HepG2 (cell line): ENCODE data around the gene CEP97. TPM values are rescaled to one million over a fixed set of nuclear protein-coding genes. Genes with fewer than 3 reads are reported as not detected.

Source experiments
- AHDC1 ChIP-seq: sonication (generic); formaldehyde crosslinking; IDR thresholded peaks from 2 replicates; pipeline ENCODE4 v1.5.1; 2020; ENCODE audit warnings: mild to moderate bottlenecking, missing genetic modification reagents, borderline replicate concordance
- GMEB1 ChIP-seq: sonication (generic); formaldehyde crosslinking; IDR thresholded peaks from 2 replicates; pipeline ENCODE4 v1.5.1; 2020; ENCODE audit warnings: missing genetic modification reagents, mild to moderate bottlenecking, borderline replicate concordance
- HOXA5 ChIP-seq: sonication (generic); formaldehyde crosslinking; IDR thresholded peaks from 2 replicates; pipeline ENCODE4 v1.4.0; 2020; ENCODE audit warnings: missing genetic modification reagents
- KDM5A ChIP-seq: fragments of 200-600 bp; sonication (generic); IDR thresholded peaks from 2 replicates; pipeline ENCODE4 v1.7.0; 2018; ENCODE audit warnings: antibody characterized with exemption, mild to moderate bottlenecking, low read length, borderline replicate concordance
- KMT2A ChIP-seq: sonication (generic); formaldehyde crosslinking; IDR thresholded peaks from 2 replicates; pipeline ENCODE4 v1.4.0; 2020; ENCODE audit warnings: missing genetic modification reagents
- KMT2B ChIP-seq: IDR thresholded peaks from 2 replicates; pipeline ENCODE4 v1.6.1; 2016; ENCODE audit warnings: missing genetic modification reagents, missing compliant biosample characterization
- MEIS2 ChIP-seq: sonication (generic); formaldehyde crosslinking; IDR thresholded peaks from 2 replicates; pipeline ENCODE4 v1.9.0; 2021; ENCODE audit warnings: mild to moderate bottlenecking, missing genetic modification reagents
- SIX1 ChIP-seq: sonication (generic); formaldehyde crosslinking; IDR thresholded peaks from 2 replicates; pipeline ENCODE4 v1.4.0; 2020; ENCODE audit warnings: missing genetic modification reagents, borderline replicate concordance
- SNRNP70 ChIP-seq: fragments of 200-400 bp; formaldehyde crosslinking; IDR thresholded peaks from 2 replicates; pipeline ENCODE4 v1.6.1; 2017; ENCODE audit warnings: mild to moderate bottlenecking, low read depth, low read length, moderate library complexity
- SRSF4 ChIP-seq: fragments of 200-400 bp; formaldehyde crosslinking; IDR thresholded peaks from one replicate; pipeline ENCODE4 v1.6.1; 2018; ENCODE audit warnings: mild to moderate bottlenecking, low read depth, low read length, moderate library complexity; ENCODE audit not compliant: poor library complexity, severe bottlenecking
- TAF1 ChIP-seq: sonication (generic); formaldehyde crosslinking; IDR thresholded peaks from 2 replicates; pipeline ENCODE4 v1.4.0; 2020; ENCODE audit warnings: missing genetic modification reagents
- TCF7L2 ChIP-seq: IDR thresholded peaks from 2 replicates; pipeline ENCODE4 v1.6.1; 2011; ENCODE audit warnings: mild to moderate bottlenecking, low read depth, low read length, moderate library complexity
- TOE1 ChIP-seq: sonication (generic); formaldehyde crosslinking; IDR thresholded peaks from 2 replicates; pipeline ENCODE4 v1.4.0; 2020; ENCODE audit warnings: mild to moderate bottlenecking, missing genetic modification reagents
- YEATS2 ChIP-seq: sonication (generic); formaldehyde crosslinking; IDR thresholded peaks from 2 replicates; pipeline ENCODE4 v1.4.0; 2020; ENCODE audit warnings: missing genetic modification reagents, borderline replicate concordance
- ZFP37 ChIP-seq: sonication (generic); formaldehyde crosslinking; IDR thresholded peaks from 2 replicates; pipeline ENCODE4 v1.4.0; 2020; ENCODE audit warnings: missing genetic modification reagents, borderline replicate concordance
- ZMYM3 ChIP-seq: sonication (generic); formaldehyde crosslinking; IDR thresholded peaks from 2 replicates; pipeline ENCODE4 v1.5.1; 2020; ENCODE audit warnings: mild to moderate bottlenecking, missing genetic modification reagents
- ZNF10 ChIP-seq: sonication (generic); formaldehyde crosslinking; IDR thresholded peaks from 2 replicates; pipeline ENCODE4 v1.4.0; 2020; ENCODE audit warnings: mild to moderate bottlenecking, low read depth, missing genetic modification reagents, borderline replicate concordance
- ZNF292 ChIP-seq: sonication (generic); formaldehyde crosslinking; IDR thresholded peaks from 2 replicates; pipeline ENCODE4 v1.8.1; 2022; ENCODE audit warnings: mild to moderate bottlenecking, low read depth, missing genetic modification reagents, borderline replicate concordance
- ZNF543 ChIP-seq: sonication (generic); formaldehyde crosslinking; IDR thresholded peaks from 2 replicates; pipeline ENCODE4 v1.4.0; 2020; ENCODE audit warnings: mild to moderate bottlenecking, missing genetic modification reagents
- ZNF616 ChIP-seq: sonication (generic); formaldehyde crosslinking; IDR thresholded peaks from 2 replicates; pipeline ENCODE4 v1.5.0; 2020; ENCODE audit warnings: low read depth, mild to moderate bottlenecking, missing genetic modification reagents
- ZSCAN29 ChIP-seq: sonication (generic); formaldehyde crosslinking; conservative IDR thresholded peaks from 2 replicates; pipeline ENCODE4 v1.4.0; 2020; ENCODE audit warnings: mild to moderate bottlenecking, missing genetic modification reagents
- polyA plus RNA-seq, 8 experiments: library from polyadenylated mRNA; depleted of rRNA in 3 of 8; stranded (reverse) in 7 of 8; unstranded in 1 of 8; fragments of >200 nt; fragmentation: Illumina TruSeq in 4 of 8; extraction: Trizol in 4 of 8; gene quantifications; 2 replicates each; pipeline versions ENCODE4 v1.2.1 to v1.2.3, GENCODE V29; 2011 to 2016; ENCODE audit warnings: low read depth in 4 of 8, missing spikeins in 1 of 8, mixed read lengths in 1 of 8; ENCODE audit not compliant: insufficient read depth in 1 of 8
- total RNA-seq, 5 experiments: library from RNA; depleted of rRNA; stranded (reverse); fragments of >200 nt; fragmentation: Illumina TruSeq; extraction: Trizol; gene quantifications; 2 replicates each; pipeline ENCODE4 v1.2.3, GENCODE V29; 2016; ENCODE audit warnings: low read depth in 1 of 5

Gene CEP97
- total and polyA plus RNA-seq, 2 of the 13 experiments (the other 11 are each of a cell fraction or from before 2014, with no cell fraction given), result 0.99 to 6.5 TPM

- TF ChIP-seq GMEB1 (CRISPR knock-in tag) (peak; percentile 60; the same call in 1 of the 2 replicates), KMT2A (CRISPR knock-in tag) (peak; percentile 85), ZNF543 (CRISPR knock-in tag) (peak; percentile 31; the same call in 1 of the 2 replicates), KDM5A (peak; percentile 95), SIX1 (CRISPR knock-in tag) (no peak), TOE1 (CRISPR knock-in tag) (no peak; the same call in 1 of the 2 replicates), ZNF10 (CRISPR knock-in tag) (no peak), YEATS2 (CRISPR knock-in tag) (peak; percentile 86; the same call in 1 of the 2 replicates), TAF1 (CRISPR knock-in tag) (peak; percentile 73), ZNF292 (CRISPR knock-in tag) (peak; percentile 71; the same call in 1 of the 2 replicates), HOXA5 (0 out of 2 replicates have a peak, but pooled peaks have one; percentile 51), SNRNP70 (no peak), ZNF616 (no peak), SRSF4 (no peak), ZSCAN29 (CRISPR knock-in tag) (0 out of 2 replicates have a peak, but pooled peaks have one; percentile 56), TCF7L2 (no peak), ZMYM3 (CRISPR knock-in tag) (0 out of 2 replicates have a peak, but pooled peaks have one; percentile 33), ZFP37 (CRISPR knock-in tag) (no peak), KMT2B (peak; percentile 89), AHDC1 (0 out of 2 replicates have a peak, but pooled peaks have one; percentile 10), MEIS2 (CRISPR knock-in tag) (peak; percentile 84)
These were observed 47.5 kb upstream of the CEP97 start, which contains the start of gene ZBTB11 (continued) for GRCh38 chr3:101676765-101677435.
